ENCODE measurements around the gene EFNB3.

- TF ChIP-seq POLR2AphosphoS5 (IDR thresholded peaks at IDR 0.05; ENCODE audit: low read depth, low read length) (no peak), SIN3A (IDR thresholded peaks at IDR 0.05; ENCODE audit: borderline replicate concordance, insufficient read depth, low read length) (no peak)
- TF ChIP-seq, protein P1, sequence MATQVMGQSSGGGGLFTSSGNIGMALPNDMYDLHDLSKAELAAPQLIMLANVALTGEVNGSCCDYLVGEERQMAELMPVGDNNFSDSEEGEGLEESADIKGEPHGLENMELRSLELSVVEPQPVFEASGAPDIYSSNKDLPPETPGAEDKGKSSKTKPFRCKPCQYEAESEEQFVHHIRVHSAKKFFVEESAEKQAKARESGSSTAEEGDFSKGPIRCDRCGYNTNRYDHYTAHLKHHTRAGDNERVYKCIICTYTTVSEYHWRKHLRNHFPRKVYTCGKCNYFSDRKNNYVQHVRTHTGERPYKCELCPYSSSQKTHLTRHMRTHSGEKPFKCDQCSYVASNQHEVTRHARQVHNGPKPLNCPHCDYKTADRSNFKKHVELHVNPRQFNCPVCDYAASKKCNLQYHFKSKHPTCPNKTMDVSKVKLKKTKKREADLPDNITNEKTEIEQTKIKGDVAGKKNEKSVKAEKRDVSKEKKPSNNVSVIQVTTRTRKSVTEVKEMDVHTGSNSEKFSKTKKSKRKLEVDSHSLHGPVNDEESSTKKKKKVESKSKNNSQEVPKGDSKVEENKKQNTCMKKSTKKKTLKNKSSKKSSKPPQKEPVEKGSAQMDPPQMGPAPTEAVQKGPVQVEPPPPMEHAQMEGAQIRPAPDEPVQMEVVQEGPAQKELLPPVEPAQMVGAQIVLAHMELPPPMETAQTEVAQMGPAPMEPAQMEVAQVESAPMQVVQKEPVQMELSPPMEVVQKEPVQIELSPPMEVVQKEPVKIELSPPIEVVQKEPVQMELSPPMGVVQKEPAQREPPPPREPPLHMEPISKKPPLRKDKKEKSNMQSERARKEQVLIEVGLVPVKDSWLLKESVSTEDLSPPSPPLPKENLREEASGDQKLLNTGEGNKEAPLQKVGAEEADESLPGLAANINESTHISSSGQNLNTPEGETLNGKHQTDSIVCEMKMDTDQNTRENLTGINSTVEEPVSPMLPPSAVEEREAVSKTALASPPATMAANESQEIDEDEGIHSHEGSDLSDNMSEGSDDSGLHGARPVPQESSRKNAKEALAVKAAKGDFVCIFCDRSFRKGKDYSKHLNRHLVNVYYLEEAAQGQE (IDR thresholded peaks at IDR 0.05; ENCODE audit: insufficient read depth in 1 of 2, low read depth in 2 of 2, low read length in 2 of 2), result no peak
Measured at GRCh38 chr17:7705269-7706255, 560 bp downstream of the EFNB3 start.
